ENCODE results near the gene ZNF611. TPM values are rescaled to one million over a fixed set of nuclear protein-coding genes. Genes with fewer than 3 reads are reported as not detected.
"Not testable (repeated sequence)": the region's sequence is repeated elsewhere in the genome, so short reads cannot be mapped to it uniquely, and the experiment has no call there.

Gene ZNF611
- total RNA-seq, 1 donor from 2014 or later, result 26.6 TPM

DNA sequence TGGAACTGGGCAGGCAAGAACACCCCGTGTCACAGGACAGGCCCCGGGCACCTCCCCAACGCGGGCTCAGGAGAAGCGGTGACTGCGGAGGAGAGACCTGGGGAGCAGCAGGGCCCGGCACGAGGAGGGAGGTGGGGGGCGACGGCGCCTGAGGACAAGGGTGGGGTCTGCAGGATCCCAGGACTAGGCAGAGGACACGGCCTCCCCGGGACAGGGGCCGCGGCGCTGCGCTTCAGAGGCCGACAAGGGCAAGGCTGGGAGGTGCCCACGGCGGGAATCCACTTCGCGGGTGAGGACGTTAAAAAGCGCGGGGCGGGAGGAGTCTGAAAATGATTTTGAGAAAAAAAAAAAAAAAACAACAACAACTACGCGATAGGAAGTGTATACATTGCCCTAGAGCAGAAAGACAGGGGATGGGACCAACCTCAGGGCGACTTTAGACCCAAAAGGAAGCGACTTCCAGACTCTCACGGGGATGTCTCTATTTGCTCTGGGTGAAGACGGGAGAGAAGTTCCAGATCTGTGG, 44.9 kb downstream of the ZNF611 start:
- intact Hi-C loops (cut with DNase I), result loop anchor here (10.0 kb wide), 1 partner anchor 85 kb away; no protein-coding TSS in a partner anchor
- DNase-seq (ENCODE audit: low spot score) (peak; percentile 68), ATAC-seq (peak; percentile 72)

DNA sequence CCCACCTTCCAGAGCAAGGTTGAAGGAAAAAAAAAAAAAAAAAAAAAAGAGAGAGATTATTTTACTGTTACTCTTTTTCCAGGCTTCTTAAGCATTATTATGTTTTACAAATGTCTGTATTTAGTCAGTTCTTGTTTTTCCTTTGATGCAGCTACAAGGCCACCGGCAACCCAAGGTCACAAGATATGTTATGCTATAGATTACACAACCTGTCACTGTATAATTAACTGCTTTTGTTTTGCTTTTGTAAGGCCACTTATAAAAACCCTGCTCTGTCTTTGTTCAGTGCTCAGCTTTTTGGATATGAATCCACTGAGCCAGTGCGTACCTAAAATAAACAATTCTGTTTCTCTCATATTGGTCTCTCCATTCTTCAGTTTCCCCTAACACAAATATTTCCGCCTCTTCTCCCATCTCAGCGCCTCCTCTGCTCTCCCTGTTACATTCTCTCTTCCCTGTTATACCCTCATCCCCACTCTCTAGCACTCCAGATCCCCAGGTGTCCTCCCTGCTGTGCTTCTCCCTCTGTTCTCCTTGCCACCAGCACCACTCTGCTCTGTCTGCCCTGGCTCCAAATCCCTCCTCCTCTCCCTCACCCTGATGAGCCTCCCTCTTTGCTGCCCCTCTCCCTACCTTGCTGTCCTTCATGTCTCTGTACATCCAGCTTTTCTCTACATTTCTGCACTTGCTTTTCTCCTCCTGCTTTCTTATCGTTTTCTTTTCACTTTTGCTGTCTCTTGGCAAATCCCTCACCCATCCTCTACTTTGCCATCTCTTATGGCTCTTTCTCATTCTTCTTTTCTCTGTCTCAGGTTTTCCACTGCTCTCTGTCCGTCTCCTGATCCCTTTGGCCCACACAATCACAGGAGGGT, 45.7 kb downstream of the ZNF611 start:
- not testable (repeated sequence) for DNase-seq (ENCODE audit: low spot score); ATAC-seq
- intact Hi-C loops (cut with DNase I), result loop anchor here (10.0 kb wide), 1 partner anchor 84 kb away; no protein-coding TSS in a partner anchor

DNA sequence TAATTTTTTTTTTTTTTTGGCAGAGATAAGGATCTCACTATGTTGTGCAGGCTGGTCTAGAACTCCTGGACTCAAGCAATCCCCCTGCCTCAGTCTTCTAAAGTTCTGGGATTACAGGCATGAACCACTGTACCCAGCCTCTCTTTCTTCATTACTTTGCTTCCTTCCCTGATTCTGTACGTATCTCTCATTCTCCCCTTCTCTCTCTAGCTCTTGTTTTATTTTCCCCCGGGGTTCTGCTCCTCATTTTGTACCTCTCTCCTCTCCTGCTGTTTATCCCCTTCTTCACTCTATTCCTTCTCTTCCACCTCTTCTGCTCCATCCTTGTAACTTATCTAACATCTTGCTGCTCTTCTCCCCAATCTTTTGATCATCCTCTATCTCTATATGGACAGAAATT, 46.5 kb downstream of the ZNF611 start:
- ATAC-seq (no peak), DNase-seq (ENCODE audit: low spot score) (no peak)
- intact Hi-C loops (cut with DNase I), result loop anchor here (10.0 kb wide), 1 partner anchor 84 kb away; no protein-coding TSS in a partner anchor

DNA sequence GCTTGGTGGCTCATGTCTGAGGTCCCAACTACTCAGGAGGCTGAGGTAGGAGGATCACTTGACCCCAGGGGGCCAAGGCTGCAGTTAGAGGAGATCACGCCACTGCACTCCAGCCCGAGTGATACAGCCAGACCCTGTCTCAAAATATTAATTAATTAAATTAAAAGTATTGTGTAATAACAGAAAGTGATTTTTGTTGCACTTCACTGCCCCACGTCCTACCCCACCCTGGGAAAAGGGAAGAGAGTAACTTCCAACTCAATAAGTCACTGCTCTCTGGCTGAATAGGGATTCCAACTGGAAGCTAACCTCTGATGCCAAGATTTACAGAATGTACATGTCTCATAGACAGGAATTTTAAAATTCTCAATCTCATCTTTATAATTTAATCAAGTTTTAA, 47.2 kb downstream of the ZNF611 start:
- no peak for ATAC-seq
- intact Hi-C loops (cut with DNase I), result loop anchor here (10.0 kb wide), 1 partner anchor 83 kb away; no protein-coding TSS in a partner anchor
- no peak for DNase-seq (ENCODE audit: low spot score)

DNA sequence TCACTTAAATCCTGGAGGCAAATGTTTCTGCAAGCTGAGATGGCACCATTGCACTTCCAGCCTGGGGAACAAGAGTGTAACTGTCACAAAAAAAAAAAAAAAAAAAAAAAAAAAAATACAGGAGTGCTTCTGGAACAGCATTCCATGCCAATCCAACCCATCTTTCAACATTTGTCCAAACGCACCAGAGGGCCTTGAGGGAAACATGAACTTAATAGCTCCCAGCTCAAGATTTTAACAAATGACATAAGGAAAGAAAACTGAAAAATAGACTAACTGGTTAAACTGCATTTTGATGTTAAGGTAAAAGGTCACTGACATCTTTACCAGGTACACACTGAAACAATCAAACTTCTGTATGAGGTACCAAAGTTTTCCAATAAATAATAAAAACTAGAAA, 49.0 kb downstream of the ZNF611 start:
- no peak for DNase-seq (ENCODE audit: low spot score)

DNA sequence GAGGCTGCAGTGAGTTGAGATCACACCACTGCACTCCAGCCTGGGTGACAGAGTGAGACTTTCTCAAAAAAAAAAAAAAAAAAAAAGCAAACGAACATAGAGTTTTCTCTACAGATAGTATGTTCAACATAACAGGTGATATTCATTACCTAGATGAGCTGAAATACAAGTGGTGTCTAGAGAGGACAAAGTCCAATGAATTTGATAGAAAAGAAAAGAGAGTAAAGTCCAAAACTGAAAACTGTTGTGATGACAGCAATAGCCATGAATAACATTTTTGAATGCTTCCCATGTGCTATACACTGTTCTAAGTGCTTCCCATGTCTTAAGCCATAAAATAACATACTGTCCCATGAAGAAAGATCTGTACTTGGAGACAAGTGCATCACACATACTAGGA, 53.6 kb downstream of the ZNF611 start:
- ATAC-seq; DNase-seq (ENCODE audit: low spot score): not testable (repeated sequence)
- intact Hi-C loops (cut with DNase I), result loop anchor here (10.0 kb wide), 1 partner anchor 76 kb away; no protein-coding TSS in a partner anchor

More for the DNA sequence above, 49.0 kb downstream of the ZNF611 start:
- ATAC-seq, result no peak
- intact Hi-C loops (cut with DNase I), result loop anchor here (10.0 kb wide), 1 partner anchor 81 kb away; no protein-coding TSS in a partner anchor

DNA sequence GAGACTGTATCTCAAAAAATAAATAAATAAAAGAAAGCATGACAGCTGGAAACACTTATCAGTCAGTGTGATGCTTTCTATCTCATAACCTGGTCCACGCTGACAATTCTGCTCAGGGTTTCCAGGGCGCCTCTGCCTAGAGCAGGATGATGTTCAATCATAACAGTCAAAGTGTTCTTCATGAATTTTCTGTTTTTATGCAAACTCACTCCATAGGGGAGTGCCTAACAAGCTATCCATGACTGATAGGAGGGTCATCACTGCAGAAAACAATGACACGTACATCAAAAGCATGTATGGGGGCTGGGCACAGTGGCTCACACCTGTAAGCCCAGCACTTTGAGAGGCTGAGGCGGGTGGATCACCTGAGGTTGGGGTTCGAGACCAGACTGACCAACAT, 55.2 kb downstream of the ZNF611 start:
- DNase-seq (ENCODE audit: low spot score) (no peak), ATAC-seq (no peak)
- intact Hi-C loops (cut with DNase I), result no loop called here

DNA sequence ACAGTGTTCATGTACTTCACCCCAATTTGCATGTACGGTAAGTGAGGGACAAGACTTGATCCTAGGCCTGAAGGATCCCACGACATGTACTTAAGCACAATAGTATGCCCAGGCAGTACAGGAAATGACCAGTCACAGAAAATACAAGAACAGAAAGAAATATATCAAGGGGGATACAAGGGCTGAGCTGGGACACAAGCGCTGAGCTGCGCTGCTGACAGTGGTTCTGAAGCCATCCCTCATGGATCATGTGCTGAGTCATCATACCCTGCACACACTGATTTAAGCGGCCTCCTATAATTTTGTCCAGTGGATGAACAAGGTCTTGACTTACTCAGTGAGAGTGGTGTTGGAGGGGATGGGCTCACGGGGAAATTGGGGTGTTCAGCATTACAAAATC, 59.6 kb downstream of the ZNF611 start:
- intact Hi-C loops (cut with DNase I); DNase-seq (ENCODE audit: low spot score); ATAC-seq: not testable (repeated sequence)

DNA sequence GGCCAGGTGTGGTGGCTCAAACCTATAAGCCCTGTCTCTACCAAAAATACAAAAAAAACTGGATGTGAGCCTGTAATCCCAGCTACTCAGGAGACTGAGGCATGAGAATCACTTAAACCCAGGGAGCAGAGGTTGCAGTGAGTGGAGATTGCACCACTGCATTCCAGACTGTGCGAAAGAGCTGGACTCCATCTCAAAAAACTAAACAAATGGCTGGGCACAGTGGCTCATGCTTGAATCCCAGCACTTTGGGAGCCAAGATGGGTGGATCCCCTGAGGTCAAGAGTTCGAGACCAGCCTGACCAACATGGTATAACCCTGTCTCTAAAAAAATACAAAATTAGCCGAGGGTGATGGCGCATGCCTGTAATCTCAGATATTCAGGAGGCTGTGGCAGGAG, 61.8 kb downstream of the ZNF611 start:
- ATAC-seq (no peak), DNase-seq (ENCODE audit: low spot score) (no peak)
- intact Hi-C loops (cut with DNase I), result no loop called here

DNA sequence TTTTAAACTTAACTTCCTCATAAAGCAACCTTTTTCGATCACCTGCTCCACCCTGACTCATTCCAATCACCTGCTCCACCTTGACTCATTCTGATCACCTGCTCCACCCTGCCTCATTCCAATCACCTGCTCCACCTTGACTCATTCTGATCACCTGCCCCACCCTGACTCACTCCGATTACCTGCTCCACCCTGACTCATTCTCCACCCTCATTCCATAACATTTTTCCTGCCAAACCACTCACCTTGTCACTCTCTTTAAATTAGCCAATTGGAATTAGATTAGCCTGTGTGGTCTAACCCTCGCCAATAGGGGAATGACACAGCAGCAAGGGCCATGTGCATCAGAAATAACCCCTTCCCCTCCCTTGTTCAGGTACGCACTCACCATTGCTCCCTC, 64.8 kb downstream of the ZNF611 start:
- ATAC-seq, result no peak
- intact Hi-C loops (cut with DNase I), result no loop called here
- DNase-seq (ENCODE audit: low spot score), result no peak

DNA sequence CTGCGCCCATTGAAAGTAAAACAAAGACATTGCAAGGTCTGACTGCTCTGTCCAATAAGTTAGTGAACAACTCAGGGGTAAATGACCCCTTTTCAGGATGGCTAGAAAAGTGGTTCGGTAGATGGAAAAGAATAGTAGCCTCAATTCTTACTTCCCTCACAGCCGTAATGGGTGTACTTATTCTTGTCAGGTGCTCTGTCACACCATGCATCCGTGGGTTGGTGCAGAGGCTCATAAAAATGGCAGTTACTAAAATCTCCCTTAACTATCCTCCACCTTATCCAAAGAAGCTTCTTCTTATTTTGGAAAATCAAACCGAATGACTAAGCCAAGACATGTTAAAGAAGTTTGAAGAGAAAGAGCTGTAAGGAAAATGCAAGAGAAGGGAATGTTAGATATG, 65.3 kb downstream of the ZNF611 start:
- ATAC-seq, result no peak
- intact Hi-C loops (cut with DNase I), result no loop called here
- DNase-seq (ENCODE audit: low spot score), result no peak

DNA sequence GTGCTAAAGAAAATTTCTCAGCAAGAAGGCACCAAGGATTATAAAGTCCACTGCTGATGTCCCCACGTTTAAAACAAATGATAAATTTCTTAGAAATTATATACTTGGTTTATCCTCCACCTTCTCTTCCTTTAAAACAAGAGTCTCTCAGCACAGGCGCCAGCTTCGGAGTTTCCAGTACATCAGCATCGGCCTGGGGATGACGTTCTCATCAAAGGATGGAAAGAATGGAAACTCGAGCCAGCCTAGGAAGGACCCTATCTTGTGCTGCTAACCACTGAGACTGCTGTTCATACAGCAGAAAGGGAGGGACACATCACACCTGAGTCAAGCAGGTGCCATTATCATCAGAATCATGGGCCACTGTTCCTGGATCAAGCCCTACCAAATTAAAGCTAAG, 66.9 kb downstream of the ZNF611 start:
- intact Hi-C loops (cut with DNase I), result no loop called here
- no peak for DNase-seq (ENCODE audit: low spot score)
- ATAC-seq, result no peak

DNA sequence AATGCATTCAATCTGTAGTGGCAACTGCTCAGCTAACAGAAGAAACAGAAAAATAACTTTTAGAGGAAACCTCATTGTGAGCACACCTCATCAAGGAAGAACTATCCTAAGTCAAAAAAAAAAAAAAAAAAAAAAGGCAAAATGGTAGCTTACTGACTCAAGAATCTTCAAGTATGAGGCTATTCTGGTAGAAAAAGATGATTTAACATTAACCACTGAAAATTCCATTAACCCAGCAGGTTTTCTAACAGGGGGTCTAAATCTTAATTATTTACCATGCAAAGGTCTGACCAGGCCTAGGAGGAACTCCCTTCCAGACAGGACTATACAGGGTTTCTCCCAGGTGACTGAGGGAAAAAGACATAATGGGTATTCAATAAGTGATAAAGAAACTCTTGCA, 68.3 kb downstream of the ZNF611 start:
- ATAC-seq (no peak), DNase-seq (ENCODE audit: low spot score) (no peak)
- intact Hi-C loops (cut with DNase I), result no loop called here

DNA sequence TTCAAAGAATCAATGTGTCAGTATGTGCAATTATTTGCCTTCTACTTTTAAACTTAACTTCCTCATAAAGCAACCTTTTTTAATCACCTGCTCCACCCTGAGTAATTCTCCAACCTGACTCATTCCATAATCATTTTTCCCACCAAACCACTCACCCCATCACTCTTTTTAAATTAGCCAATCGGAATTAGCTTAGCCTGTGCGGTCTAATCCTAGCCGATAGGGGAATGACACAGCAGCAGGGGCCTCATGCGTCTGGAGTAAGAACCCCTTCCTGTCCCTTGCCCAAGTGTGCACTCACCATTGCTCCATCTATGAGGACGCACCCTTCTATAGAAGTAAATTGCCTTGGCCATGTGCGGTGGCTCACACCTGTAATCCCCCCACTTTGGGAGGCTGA, 69.3 kb downstream of the ZNF611 start:
- intact Hi-C loops (cut with DNase I), result no loop called here
- ATAC-seq (no peak), DNase-seq (ENCODE audit: low spot score) (no peak)

DNA sequence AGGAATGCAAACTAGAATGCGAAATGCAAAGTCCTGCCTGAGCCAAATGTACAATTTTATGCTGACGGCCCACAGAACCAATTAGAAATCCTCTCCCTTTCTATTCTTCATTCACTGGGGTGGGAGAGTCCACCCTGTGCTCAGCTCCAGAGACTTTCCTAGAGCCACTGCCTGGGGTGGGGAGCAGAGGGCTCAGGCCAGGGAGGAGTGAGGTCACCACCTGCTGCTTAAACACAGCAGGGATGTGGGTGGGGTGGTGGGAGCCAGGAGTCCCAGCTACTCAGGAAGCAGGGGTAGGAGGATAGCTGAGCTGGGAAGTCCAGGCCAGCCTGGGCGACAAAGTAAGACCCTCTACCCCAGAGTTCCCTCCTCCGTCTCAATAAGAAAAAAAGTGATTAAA, 69.8 kb downstream of the ZNF611 start:
- ATAC-seq (no peak), DNase-seq (ENCODE audit: low spot score) (no peak)
- intact Hi-C loops (cut with DNase I), result no loop called here

DNA sequence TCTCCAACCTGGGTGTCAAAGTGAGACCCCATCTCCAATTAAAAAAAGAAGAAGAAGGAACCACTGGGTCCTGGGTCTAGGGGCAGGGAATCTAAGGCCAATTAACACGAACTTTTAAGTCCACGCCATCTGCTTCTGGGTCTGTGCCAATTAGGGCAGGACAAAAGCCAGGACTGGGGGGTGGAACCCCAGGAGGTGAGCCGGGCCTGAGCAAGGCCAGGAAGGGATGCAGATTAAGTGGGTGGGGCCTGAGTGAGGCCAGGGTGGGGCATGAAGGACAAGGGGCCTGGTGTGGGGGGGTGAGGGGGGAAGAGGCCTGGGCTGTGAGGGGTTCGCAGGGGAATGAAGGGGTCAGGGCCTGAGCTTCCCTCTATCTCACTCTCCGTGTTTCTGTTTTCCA, 70.4 kb downstream of the ZNF611 start:
- DNase-seq (ENCODE audit: low spot score), result no peak
- intact Hi-C loops (cut with DNase I), result no loop called here
- no peak for ATAC-seq

DNA sequence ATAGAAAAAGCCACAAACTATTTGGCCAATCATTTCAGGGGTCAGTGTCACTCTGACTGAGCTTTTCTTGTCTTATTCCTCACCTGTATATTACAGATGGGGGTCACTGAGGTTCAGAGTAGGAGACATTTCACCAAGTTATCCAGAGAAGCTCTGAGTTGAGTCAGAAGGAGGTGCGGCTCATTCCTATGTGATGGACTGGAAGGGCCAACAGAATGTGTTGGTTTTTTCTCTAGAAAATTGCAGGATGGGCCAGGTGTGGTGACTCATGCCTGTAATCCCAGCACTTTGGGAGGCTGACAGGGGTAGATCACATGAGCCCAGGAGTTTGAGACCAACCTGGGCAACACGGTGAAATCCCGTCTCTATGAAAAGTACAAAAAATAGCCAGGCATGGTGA, 72.2 kb downstream of the ZNF611 start:
- ATAC-seq (no peak), DNase-seq (ENCODE audit: low spot score) (no peak)
- intact Hi-C loops (cut with DNase I), result no loop called here

DNA sequence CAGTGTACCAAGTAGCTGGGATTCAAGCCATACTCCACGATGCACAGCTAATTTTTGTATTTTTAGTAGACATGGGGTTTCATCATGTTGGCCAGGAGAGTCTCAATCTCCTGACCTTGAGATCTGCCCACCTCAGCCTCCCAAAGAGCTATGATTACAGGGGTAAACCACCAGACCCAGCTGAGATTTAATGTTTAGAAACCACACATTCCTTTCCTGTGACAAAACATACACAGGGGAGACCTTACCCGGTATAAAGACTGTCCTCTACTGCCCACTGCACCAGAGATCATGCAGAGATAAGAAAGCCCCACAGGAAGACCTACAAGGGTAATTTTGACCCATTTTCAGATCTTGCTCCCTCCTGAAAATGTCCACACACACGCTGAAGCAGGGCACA, 73.9 kb downstream of the ZNF611 start:
- ATAC-seq (no peak), DNase-seq (ENCODE audit: low spot score) (no peak)
- intact Hi-C loops (cut with DNase I), result no loop called here

DNA sequence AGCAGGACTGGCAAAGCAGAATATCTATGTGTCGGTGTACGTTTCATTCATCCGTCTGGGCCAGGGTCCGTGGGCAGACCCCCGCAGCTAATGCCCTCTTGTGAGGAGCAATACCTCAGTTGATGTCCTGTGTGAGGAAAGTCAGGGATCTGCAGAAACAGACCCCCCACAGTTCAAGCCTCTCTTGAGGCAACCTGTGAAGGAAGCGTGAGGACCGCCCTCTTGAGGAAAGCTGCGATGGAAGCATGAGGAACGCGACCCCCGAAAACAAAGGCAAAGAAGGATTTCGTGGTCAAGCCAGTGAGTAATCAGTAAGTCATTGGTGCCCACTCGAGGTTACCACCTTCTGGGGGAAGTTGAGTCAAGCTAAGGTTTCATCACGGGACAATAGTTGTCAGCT, 75.8 kb downstream of the ZNF611 start:
- no peak for DNase-seq (ENCODE audit: low spot score)
- ATAC-seq, result no peak
- intact Hi-C loops (cut with DNase I), result no loop called here

DNA sequence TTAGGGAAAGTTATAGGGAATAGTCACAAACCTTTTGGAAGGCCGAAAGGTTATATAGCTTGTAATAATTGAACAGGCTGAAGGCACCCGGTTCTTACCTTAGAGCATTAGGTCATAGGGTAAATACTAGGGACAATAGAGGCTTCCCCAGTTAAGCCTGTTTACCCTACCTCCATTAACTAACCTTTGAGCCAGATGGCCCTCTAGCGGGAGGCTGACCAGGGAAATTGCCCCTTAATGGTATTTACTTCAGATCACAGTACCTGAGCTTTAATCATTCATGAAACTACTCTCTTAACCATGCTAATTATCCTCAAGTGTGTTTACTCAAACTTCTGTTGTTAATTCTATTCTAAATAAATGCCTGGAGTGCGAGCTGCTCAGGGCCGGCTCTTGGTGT, 76.2 kb downstream of the ZNF611 start:
- intact Hi-C loops (cut with DNase I), result no loop called here
- DNase-seq (ENCODE audit: low spot score) (no peak), ATAC-seq (no peak)

All from sciatic nerve (tissue), 2 donors.